Activated CD4-positive, alpha-beta T cell treated with anti-CD3 and anti-CD28 coated beads for 36 hours (primary cell): ENCODE data around the gene TIMP4. TPM values are rescaled to one million over a fixed set of nuclear protein-coding genes. Genes with fewer than 3 reads are reported as not detected.

ENCODE experiments used
- ATAC-seq: fragments of 200-7000 bp; cut with Tn5 transposase; one replicate; pipeline ENCODE4 v1.10.0; 2021; ENCODE audit warnings: mild to moderate bottlenecking, moderate library complexity
- CTCF ChIA-PET: fragments of 350-600 bp; sonication (Branson Sonifier 250); formaldehyde crosslinking; loops from one replicate; lab custom pipeline; 2021; ENCODE audit warnings: antibody characterized with exemption; lab: Charles Lee
- POLR2A ChIA-PET: fragments of 350-600 bp; sonication (Branson Sonifier 250); formaldehyde crosslinking; loops from one replicate; lab custom pipeline; 2021; ENCODE audit warnings: antibody characterized with exemption, inconsistent platforms; lab: Charles Lee
- DNase-seq: peaks from one replicate; pipeline ENCODE4 v3.0.0-alpha.2; 2020
- H3K27ac Mint-ChIP-seq: one replicate; pipeline ENCODE4 v1.8.0; 2021; ENCODE audit warnings: mixed read lengths
- H3K27me3 Mint-ChIP-seq: one replicate; pipeline ENCODE4 v1.8.0; 2021; ENCODE audit warnings: mixed read lengths
- H3K36me3 Mint-ChIP-seq: one replicate; pipeline ENCODE4 v1.8.0; 2021; ENCODE audit warnings: low read depth, mixed read lengths
- H3K4me1 Mint-ChIP-seq: one replicate; pipeline ENCODE4 v1.8.0; 2021; ENCODE audit warnings: mixed read lengths
- H3K4me3 Mint-ChIP-seq: one replicate; pipeline ENCODE4 v1.8.0; 2021; ENCODE audit warnings: mild to moderate bottlenecking, moderate library complexity, mixed read lengths
- H3K9me3 Mint-ChIP-seq: one replicate; pipeline ENCODE4 v1.8.0; 2021; ENCODE audit warnings: low read depth, mixed read lengths
- intact Hi-C, 2 experiments: fragments of 100-400 bp; cut with DNase I in 1 of 2; cut with micrococcal nuclease in 1 of 2; formaldehyde crosslinking; loops; one replicate each; pipeline versions ENCODE4 v1.14.2 to v1.15.1; 2022 to 2024; cut with DNase I, micrococcal nuclease
- total RNA-seq, 2 experiments: library from RNA; stranded (reverse); gene quantifications; one replicate each; pipeline ENCODE4 v1.2.3, GENCODE V29; 2021

Gene TIMP4
- total RNA-seq, 2 experiments from 2014 or later = 0.11 to 0.34 TPM

GRCh38 chr3:12131351-12132090, 27.2 kb downstream of the TIMP4 start:
- Mint-ChIP-seq H3K27me3 (peaks cover 24% of the 10 kb centered on the region), H3K36me3 (no peaks in the 10 kb centered on the region), H3K4me1 (no peaks in the 10 kb centered on the region), H3K9me3 (no peaks in the 10 kb centered on the region), H3K27ac (no peak overlapping the region), H3K4me3 (no peak overlapping the region)
- ATAC-seq = no peak
- CTCF ChIA-PET = interaction anchor here (6.0 to 9.6 kb wide), 2 partner anchors 47 to 347 kb away, joined by 81 to 141 read pairs; no protein-coding TSS in a partner anchor
- POLR2A ChIA-PET = no interaction called here
- DNase-seq = no peak
- intact Hi-C loops = no loop called here

- Mint-ChIP-seq H3K9me3 (no peaks in the 10 kb centered on the region), H3K36me3 (no peaks in the 10 kb centered on the region), H3K27ac (no peak overlapping the region), H3K27me3 (peaks cover 26% of the 10 kb centered on the region), H3K4me3 (no peak overlapping the region), H3K4me1 (no peaks in the 10 kb centered on the region)
- ATAC-seq (no peak), DNase-seq (no peak)
- intact Hi-C loops = no loop called here
- ChIA-PET CTCF (interaction anchor here (0.7 to 1.0 kb wide), 2 partner anchors 8 to 353 kb away, joined by 3 to 4 read pairs; no protein-coding TSS in a partner anchor), POLR2A (no interaction called here)
Measured at GRCh38 chr3:12127391-12127790, 31.3 kb downstream of the TIMP4 start.

DNA sequence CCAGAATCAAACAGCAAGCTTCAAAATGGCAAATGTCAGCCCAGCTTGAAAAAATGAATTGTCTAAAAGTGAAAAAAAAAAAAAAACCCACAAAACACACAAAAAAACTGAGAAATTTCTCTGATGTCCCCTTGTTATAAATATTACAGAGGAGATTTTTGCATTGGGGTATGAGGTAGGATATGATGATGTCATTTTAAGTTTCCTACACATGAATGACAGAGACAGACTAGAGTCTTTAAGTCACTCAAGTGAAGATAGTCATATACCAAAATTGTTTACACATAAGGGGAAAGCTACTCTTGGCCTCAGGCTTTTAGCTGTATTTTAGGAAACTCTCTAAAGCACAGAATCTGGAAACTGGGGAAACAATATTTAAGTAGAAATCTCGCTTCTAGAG, 32.9 kb downstream of the TIMP4 start:
- CTCF ChIA-PET = interaction anchor here (1.0 to 1.5 kb wide), 2 partner anchors 13 to 354 kb away, joined by 3 to 4 read pairs; no protein-coding TSS in a partner anchor
- DNase-seq = no peak
- ATAC-seq = no peak

DNA sequence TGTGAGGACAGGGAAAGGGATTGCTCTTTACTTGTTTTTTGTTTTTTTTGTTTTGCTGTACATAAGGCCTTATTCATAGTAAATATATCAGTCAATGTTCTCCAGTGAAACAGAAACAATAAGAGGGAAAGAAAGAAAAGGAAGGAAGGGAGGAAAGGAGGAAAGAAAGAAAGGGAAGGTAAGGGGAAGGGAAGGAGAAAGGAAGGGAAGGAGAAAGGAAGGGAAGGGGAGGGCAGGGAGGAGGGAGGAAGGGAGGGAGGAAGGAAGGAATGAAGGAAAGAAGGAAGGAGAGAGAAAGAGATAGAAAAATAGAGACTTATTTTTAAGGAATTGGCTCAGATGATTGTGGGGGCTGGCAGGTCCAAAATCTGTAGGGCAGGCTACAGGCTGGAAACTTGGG, 37.2 kb downstream of the TIMP4 start:
- intact Hi-C loops = no loop called here
- Mint-ChIP-seq H3K27ac (no peak overlapping the region), H3K4me3 (no peak overlapping the region), H3K36me3 (no peaks in the 10 kb centered on the region), H3K27me3 (peaks cover 17% of the 10 kb centered on the region), H3K9me3 (no peaks in the 10 kb centered on the region), H3K4me1 (peaks cover 3% of the 10 kb centered on the region)
- CTCF ChIA-PET = interaction anchor here (1.0 kb wide), 1 partner anchor 14 kb away, joined by 3 read pairs; no protein-coding TSS in a partner anchor
- no peak for ATAC-seq
- DNase-seq = no peak
- POLR2A ChIA-PET = no interaction called here

More for the DNA sequence above, 32.9 kb downstream of the TIMP4 start:
- Mint-ChIP-seq H3K9me3 (no peaks in the 10 kb centered on the region), H3K4me3 (no peak overlapping the region), H3K27ac (no peak overlapping the region), H3K27me3 (peaks cover 24% of the 10 kb centered on the region), H3K4me1 (peaks cover 2% of the 10 kb centered on the region), H3K36me3 (no peaks in the 10 kb centered on the region)
- intact Hi-C loops = no loop called here
- POLR2A ChIA-PET = no interaction called here

- intact Hi-C loops = no loop called here
- ATAC-seq (no peak), DNase-seq (no peak)
- Mint-ChIP-seq H3K9me3 (no peaks in the 10 kb centered on the region), H3K27me3 (peaks cover 24% of the 10 kb centered on the region), H3K36me3 (no peaks in the 10 kb centered on the region), H3K4me3 (no peak overlapping the region), H3K4me1 (peaks cover 3% of the 10 kb centered on the region), H3K27ac (no peak overlapping the region)
- ChIA-PET POLR2A (no interaction called here), CTCF (interaction anchor here (0.6 to 1.4 kb wide), 3 partner anchors 9 to 179 kb away, joined by 3 to 5 read pairs (median 3); no protein-coding TSS in a partner anchor)
Measured at GRCh38 chr3:12120374-12121140, 38.2 kb downstream of the TIMP4 start.

- Mint-ChIP-seq H3K27ac (no peak overlapping the region), H3K4me1 (peaks cover 3% of the 10 kb centered on the region), H3K9me3 (no peaks in the 10 kb centered on the region), H3K4me3 (no peak overlapping the region), H3K36me3 (no peaks in the 10 kb centered on the region), H3K27me3 (peaks cover 15% of the 10 kb centered on the region)
- POLR2A ChIA-PET = no interaction called here
- CTCF ChIA-PET = no interaction called here
- ATAC-seq (no peak), DNase-seq (no peak)
- intact Hi-C loops = no loop called here
Measured at GRCh38 chr3:12117473-12117872, 41.2 kb downstream of the TIMP4 start.

DNA sequence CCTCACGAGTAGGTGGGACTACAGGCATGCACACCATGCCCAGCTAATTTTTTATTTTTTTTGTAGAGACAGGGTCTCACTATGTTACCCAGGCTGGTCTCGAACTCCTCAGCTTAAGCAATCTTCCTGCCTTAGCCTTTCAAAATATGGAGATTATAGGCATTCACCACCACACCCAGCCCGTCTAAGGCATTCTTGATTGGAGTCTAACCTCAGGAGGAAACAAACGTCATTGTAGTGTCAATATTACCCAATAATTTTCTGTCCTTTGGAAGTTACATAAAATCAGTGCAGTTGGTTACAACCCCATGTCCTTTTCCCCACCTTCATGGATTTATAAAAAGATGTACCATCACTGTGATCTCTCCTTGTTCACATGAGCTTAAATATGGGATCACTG, 41.8 kb downstream of the TIMP4 start:
- CTCF ChIA-PET = interaction anchor here (0.7 kb wide), 1 partner anchor 16 kb away, joined by 4 read pairs; no protein-coding TSS in a partner anchor
- no peaks in the 10 kb centered on the region for H3K36me3 Mint-ChIP-seq
- ATAC-seq = no peak
- H3K9me3 Mint-ChIP-seq = no peaks in the 10 kb centered on the region
- peaks cover 16% of the 10 kb centered on the region for H3K27me3 Mint-ChIP-seq
- peaks cover 3% of the 10 kb centered on the region for H3K4me1 Mint-ChIP-seq
- DNase-seq = no peak
- no peak overlapping the region for H3K4me3 Mint-ChIP-seq
- intact Hi-C loops = no loop called here
- H3K27ac Mint-ChIP-seq = no peak overlapping the region
- POLR2A ChIA-PET = interaction anchor here (0.7 kb wide), 1 partner anchor 19 kb away, joined by 3 read pairs; no protein-coding TSS in a partner anchor

DNA sequence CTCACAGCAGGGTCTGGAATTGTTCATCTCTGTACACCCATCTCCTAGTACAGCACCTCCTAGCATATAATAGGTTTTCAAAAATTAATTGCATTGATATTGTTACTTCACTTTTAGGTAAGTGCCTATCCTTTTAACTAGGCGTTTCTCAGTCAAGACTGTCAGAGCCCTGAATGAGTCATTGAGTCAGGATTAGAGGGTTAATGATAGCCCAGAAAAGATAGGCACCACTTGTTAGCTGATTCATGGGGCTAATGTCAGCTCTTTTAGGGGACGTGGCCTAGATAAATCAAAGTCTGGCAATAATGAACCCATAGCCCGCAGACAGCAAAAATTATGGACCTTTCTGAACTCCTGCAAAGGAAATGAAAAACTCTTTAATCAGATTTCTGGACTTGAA, 42.9 kb downstream of the TIMP4 start:
- intact Hi-C loops = no loop called here

DNA sequence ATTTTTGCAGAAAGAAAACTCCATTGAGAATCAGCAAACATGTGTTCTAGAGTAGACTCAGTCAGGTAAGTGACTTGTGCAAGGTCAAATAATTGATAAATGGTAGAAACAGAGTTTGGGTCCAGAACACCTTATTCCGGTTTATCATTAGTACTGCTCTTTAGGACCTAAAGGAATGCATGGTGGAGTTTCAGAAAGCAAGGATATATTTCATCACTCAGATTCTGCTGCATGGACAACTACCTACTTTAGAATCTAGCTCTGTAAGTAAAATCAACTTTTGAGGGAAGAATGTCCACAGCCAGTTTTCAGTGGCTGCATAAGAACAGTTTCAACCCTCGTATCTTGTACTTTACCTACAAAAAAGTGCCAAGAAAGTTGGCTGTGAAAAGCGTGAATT, 43.6 kb downstream of the TIMP4 start:
- H3K36me3 Mint-ChIP-seq = no peaks in the 10 kb centered on the region
- POLR2A ChIA-PET = no interaction called here
- peaks cover 4% of the 10 kb centered on the region for H3K9me3 Mint-ChIP-seq

More for the DNA sequence above, 42.9 kb downstream of the TIMP4 start:
- peaks cover 2% of the 10 kb centered on the region for H3K4me1 Mint-ChIP-seq
- H3K36me3 Mint-ChIP-seq = no peaks in the 10 kb centered on the region
- ATAC-seq (no peak), DNase-seq (no peak)
- ChIA-PET POLR2A (no interaction called here), CTCF (interaction anchor here (1.1 kb wide), 1 partner anchor 19 kb away, joined by 3 read pairs; no protein-coding TSS in a partner anchor)
- peaks cover 16% of the 10 kb centered on the region for H3K27me3 Mint-ChIP-seq
- H3K27ac Mint-ChIP-seq = no peak overlapping the region
- H3K4me3 Mint-ChIP-seq = no peak overlapping the region
- peaks cover under 1% of the 10 kb centered on the region for H3K9me3 Mint-ChIP-seq

DNA sequence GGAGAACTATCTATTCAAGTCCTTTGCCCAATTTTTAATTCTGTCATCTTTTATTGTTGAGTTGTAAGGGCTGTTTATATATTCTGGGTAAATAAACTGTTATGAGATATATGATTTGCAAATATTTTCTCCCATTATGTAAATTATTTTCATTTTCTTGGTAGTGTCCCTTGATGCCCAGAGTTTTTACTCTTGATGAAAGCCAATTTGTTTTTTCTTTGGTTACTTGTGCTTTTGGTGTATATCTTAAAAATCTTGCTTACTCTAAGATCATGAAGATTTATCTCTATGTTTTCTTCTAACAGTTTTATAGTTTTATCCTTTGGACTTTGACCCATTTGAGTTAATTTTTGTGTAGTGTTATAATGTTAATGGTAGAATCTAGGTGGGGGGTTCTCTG, 44.5 kb downstream of the TIMP4 start:
- ChIA-PET POLR2A (no interaction called here), CTCF (interaction anchor here (0.7 kb wide), 2 partner anchors 22 to 372 kb away, joined by 3 read pairs; no protein-coding TSS in a partner anchor)
- Mint-ChIP-seq H3K27me3 (peaks cover 16% of the 10 kb centered on the region), H3K9me3 (peaks cover 4% of the 10 kb centered on the region), H3K36me3 (no peaks in the 10 kb centered on the region), H3K4me1 (no peaks in the 10 kb centered on the region), H3K27ac (no peak overlapping the region), H3K4me3 (no peak overlapping the region)
- no peak for DNase-seq
- intact Hi-C loops = no loop called here
- ATAC-seq = no peak

More for the DNA sequence above, 43.6 kb downstream of the TIMP4 start:
- ATAC-seq (no peak), DNase-seq (no peak)
- CTCF ChIA-PET = interaction anchor here (0.7 to 1.1 kb wide), 3 partner anchors 20 to 371 kb away, joined by 3 read pairs; no protein-coding TSS in a partner anchor
- H3K4me3 Mint-ChIP-seq = no peak overlapping the region
- intact Hi-C loops = no loop called here
- H3K27me3 Mint-ChIP-seq = peaks cover 16% of the 10 kb centered on the region
- no peaks in the 10 kb centered on the region for H3K4me1 Mint-ChIP-seq
- H3K27ac Mint-ChIP-seq = no peak overlapping the region

GRCh38 chr3:12107071-12107713, 51.5 kb downstream of the TIMP4 start:
- intact Hi-C loops = no loop called here
- CTCF ChIA-PET = interaction anchor here (1.4 kb wide), 1 partner anchor 12 kb away, joined by 4 read pairs; no protein-coding TSS in a partner anchor
- Mint-ChIP-seq H3K4me1 (no peaks in the 10 kb centered on the region), H3K27me3 (peaks cover 3% of the 10 kb centered on the region), H3K27ac (no peak overlapping the region), H3K4me3 (no peak overlapping the region), H3K9me3 (peaks cover 4% of the 10 kb centered on the region), H3K36me3 (no peaks in the 10 kb centered on the region)
- POLR2A ChIA-PET = no interaction called here
- no peak for ATAC-seq
- DNase-seq = no peak
